Esophagus muscularis mucosa (tissue), 4 donors: Measurements from ENCODE around the gene DDX5. TPM values are rescaled to one million over a fixed set of nuclear protein-coding genes. Genes with fewer than 3 reads are reported as not detected.
A peak's percentile ranks its signal among the peaks of the same experiment; 100 is the strongest.

ENCODE experiments used
- DNase-seq: peaks from one replicate; pipeline ENCODE4 v3.0.0-alpha.2; 2017; ENCODE audit errors: extremely low spot score
- H3K27ac ChIP-seq, 4 donors: fragments of 200-600 bp; sonication (generic); replicated peaks in 1 of 4; 1 replicate in 3 of 4; 2 replicates in 1 of 4; pipeline ENCODE4 v1.5.1; 2016 to 2019; ENCODE audit warnings: mild to moderate bottlenecking in 1 of 4
- H3K27me3 ChIP-seq, 4 donors: fragments of 200-600 bp; sonication (generic); one replicate each; pipeline versions ENCODE4 v1.5.1 to v1.6.0; 2016 to 2019
- H3K36me3 ChIP-seq, 4 donors: fragments of 200-600 bp; sonication (generic); one replicate each; pipeline ENCODE4 v1.5.1; 2016 to 2019
- H3K4me1 ChIP-seq, 4 donors: fragments of 200-600 bp; sonication (generic); one replicate each; pipeline ENCODE4 v1.5.1; 2016 to 2019
- H3K4me3 ChIP-seq, 4 donors: fragments of 200-600 bp; sonication (generic); 1 replicate in 2 of 4; 2 replicates in 2 of 4; pipeline ENCODE4 v1.5.1; 2016 to 2019; ENCODE audit warnings: mild to moderate bottlenecking in 4 of 4, moderate library complexity in 1 of 4
- H3K9me3 ChIP-seq, 4 donors: fragments of 200-600 bp; sonication (generic); 1 replicate in 3 of 4; 2 replicates in 1 of 4; pipeline ENCODE4 v1.5.1; 2016 to 2019
- CTCF ChIP-seq, 3 experiments: fragments of 200-600 bp in 2 of 3; fragments of 450-650 bp in 1 of 3; sonication (generic) in 2 of 3; IDR thresholded peaks; one replicate each; pipeline ENCODE4 v1.5.1; 2017 to 2019; ENCODE audit warnings: antibody characterized with exemption in 3 of 3, mild to moderate bottlenecking in 2 of 3, moderate library complexity in 1 of 3
- EP300 ChIP-seq: sonication (generic); formaldehyde crosslinking; IDR thresholded peaks from one replicate; pipeline ENCODE4 v1.6.1; 2017; ENCODE audit warnings: antibody characterized with exemption
- POLR2A ChIP-seq: fragments of 450-650 bp; IDR thresholded peaks from one replicate; pipeline ENCODE4 v1.6.1; 2017; ENCODE audit warnings: antibody characterized with exemption, moderate library complexity, mild to moderate bottlenecking, low read depth
- POLR2AphosphoS5 ChIP-seq, 2 donors: sonication (generic); formaldehyde crosslinking; IDR thresholded peaks; one replicate each; pipeline ENCODE4 v1.6.1; 2017; ENCODE audit warnings: antibody characterized with exemption in 2 of 2
- WGBS: methylation state at CpG from one replicate; pipeline ENCODE4 v1.1.5; 2018; 5-methylcytosine and 5-hydroxymethylcytosine counted together
- intact Hi-C: fragments of 100-400 bp; cut with DNase I; formaldehyde crosslinking; loops from one replicate; pipeline ENCODE4 v1.15.1; 2023
- total RNA-seq, 4 donors: library from RNA; depleted of rRNA; stranded (reverse); fragments of >200 nt; gene quantifications; one replicate each; pipeline versions ENCODE4 v1.1.0 to v1.2.1, GENCODE V29; 2016

Gene DDX5
- total RNA-seq, 4 donors from 2014 or later, result 422 to 728 (median 528) TPM

GRCh38 chr17:64507413-64507782 lies 1.3 kb upstream of the DDX5 start:
- intact Hi-C loops, result no loop called here
- TF ChIP-seq EP300 (no peak), CTCF (IDR thresholded peaks at IDR 0.05) (peak; percentile 29 to 55 (median 39))
- no peaks in the 10 kb centered on the region for H3K27me3 ChIP-seq
- 2% methylated on average over 13 of the region's 13 CpGs for WGBS
- H3K4me3 ChIP-seq, result peak overlapping the region; percentile 77 to 94 (median 90)
- H3K4me1 ChIP-seq, result peaks cover 45 to 59% (median 51%) of the 10 kb centered on the region in 4 donors
- no peaks in the 10 kb centered on the region for H3K9me3 ChIP-seq
- H3K27ac ChIP-seq, result peak overlapping the region; percentile 99 to 100 (median 99)
- DNase-seq, result no peak
- H3K36me3 ChIP-seq, result peaks cover 33 to 61% (median 53%) of the 10 kb centered on the region in 4 donors

- H3K4me3 ChIP-seq, result peak within 1 kb of the TSS; percentile 77 to 94 (median 90)
- peak; percentile 71 for TF ChIP-seq POLR2A
- no peak for TF ChIP-seq EP300
- TF ChIP-seq POLR2AphosphoS5 (IDR thresholded peaks at IDR 0.05), result peak; percentile 88 to 96
- TF ChIP-seq CTCF (IDR thresholded peaks at IDR 0.05), result peak in 1 of 3 experiments; percentile 4
- DNase-seq, result peak; percentile 98
- intact Hi-C loops, result no loop called here
- H3K36me3 ChIP-seq, result peaks cover 36 to 61% (median 54%) of the 10 kb centered on the region in 4 donors
- WGBS, result 1% methylated on average over 39 of the region's 77 CpGs
- H3K4me1 ChIP-seq, result peaks cover 51 to 65% (median 54%) of the 10 kb centered on the region in 4 donors
- H3K27me3 ChIP-seq, result no peaks in the 10 kb centered on the region
- peak within 1 kb of the TSS; percentile 99 to 100 (median 99) for H3K27ac ChIP-seq
- H3K9me3 ChIP-seq, result no peaks in the 10 kb centered on the region
Measured at GRCh38 chr17:64506576-64507412, 705 bp upstream of the DDX5 start, which contains the start of gene CEP95. TSS of gene CEP95 (plus strand) at chr17:64506977. CDS start at chr17:64507098, 121 bp downstream.

DNA sequence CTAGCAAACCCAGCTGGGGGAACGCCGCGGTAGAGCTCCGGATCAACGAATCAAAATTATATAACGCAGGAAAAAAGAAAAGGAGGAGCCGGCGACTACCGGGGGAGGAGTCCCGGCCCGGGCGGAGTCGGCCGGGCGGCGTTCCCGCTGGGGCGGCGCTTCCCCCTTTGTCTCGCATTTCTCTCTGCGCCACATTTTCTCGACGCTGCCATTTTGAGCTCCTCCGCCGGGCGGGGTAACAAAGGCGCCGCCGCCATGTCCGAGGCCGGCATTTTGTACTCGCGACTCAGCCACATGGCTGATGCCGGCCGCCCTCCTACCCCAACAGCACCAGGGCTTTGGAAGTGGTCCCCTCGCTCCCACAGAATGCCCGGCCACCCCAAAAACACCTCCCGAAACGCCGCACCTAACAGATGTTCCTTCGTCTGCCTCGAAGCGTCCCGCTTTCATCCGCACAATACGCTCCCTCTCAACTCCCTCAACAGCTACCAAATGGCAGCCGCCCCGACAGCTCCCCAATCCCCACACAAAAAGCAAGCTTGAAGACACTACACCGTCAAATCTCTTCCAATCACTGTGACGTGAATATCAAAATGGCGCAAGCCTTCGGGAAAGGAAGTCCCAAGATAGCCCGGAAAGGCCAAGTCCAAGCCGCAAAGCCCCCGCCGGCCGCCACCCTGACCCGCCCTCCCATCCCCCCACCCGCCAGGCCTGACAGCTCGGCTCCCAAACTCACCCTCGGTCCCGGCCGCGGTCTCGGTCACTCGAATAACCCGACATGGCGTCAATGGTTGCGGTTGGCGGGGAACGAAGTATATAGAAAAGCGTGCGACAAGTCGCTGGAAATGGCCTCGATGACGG lies 519 bp downstream of the DDX5 start:
- TF ChIP-seq CTCF (IDR thresholded peaks at IDR 0.05) (no peak), POLR2AphosphoS5 (IDR thresholded peaks at IDR 0.05) (peak; percentile 89 to 90), POLR2A (peak; percentile 49)
- intact Hi-C loops, result no loop called here

DNA sequence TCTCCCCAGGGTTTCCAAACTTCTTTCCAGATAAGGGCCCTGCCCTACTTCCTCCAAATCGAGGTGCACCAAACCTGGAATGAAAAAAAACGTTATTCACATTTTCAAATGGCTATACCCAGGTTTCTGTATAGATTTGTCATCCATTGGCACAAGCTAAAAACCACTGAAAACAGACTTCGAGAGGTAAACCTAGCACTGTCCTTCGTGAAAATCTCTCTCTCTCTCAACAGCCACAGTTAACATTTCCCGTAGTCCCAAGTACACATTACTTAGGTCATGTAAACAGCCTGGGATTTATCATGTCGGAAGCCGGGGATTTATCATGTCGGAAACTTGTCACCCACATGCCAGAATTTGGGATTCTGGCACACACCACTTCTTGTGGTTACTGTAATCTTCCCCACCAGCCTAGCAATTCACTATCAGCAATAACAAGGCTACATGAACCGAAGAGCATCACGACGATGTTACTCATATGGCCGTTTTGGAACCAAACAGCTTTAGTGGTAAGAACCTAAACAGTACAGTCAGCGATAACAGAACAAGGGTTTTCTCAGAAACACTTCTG lies 1.2 kb downstream of the DDX5 start:
- Histone ChIP-seq H3K4me3 (peak overlapping the region; percentile 77 to 94 (median 90)), H3K9me3 (no peaks in the 10 kb centered on the region), H3K36me3 (peaks cover 44 to 61% (median 55%) of the 10 kb centered on the region in 4 donors), H3K4me1 (peaks cover 61 to 74% (median 71%) of the 10 kb centered on the region in 4 donors), H3K27me3 (no peaks in the 10 kb centered on the region), H3K27ac (peak overlapping the region; percentile 99 to 100 (median 99))
- intact Hi-C loops, result loop anchor here (5.0 kb wide), 1 partner anchor 147 kb away; no protein-coding TSS in a partner anchor
- WGBS, result under 1% methylated on average over 13 of the region's 13 CpGs
- TF ChIP-seq EP300 (no peak), POLR2AphosphoS5 (IDR thresholded peaks at IDR 0.05) (no peak), POLR2A (no peak)
- no peak for DNase-seq

More for the DNA sequence above, 519 bp downstream of the DDX5 start:
- no peaks in the 10 kb centered on the region for H3K27me3 ChIP-seq
- no peaks in the 10 kb centered on the region for H3K9me3 ChIP-seq
- peak overlapping the region; percentile 77 to 94 (median 90) for H3K4me3 ChIP-seq
- peaks cover 55 to 75% (median 66%) of the 10 kb centered on the region in 4 donors for H3K4me1 ChIP-seq
- under 1% methylated on average over 55 of the region's 76 CpGs for WGBS
- peak; percentile 97 for DNase-seq
- H3K27ac ChIP-seq, result peak overlapping the region; percentile 99 to 100 (median 99)
- peaks cover 38 to 61% (median 54%) of the 10 kb centered on the region in 4 donors for H3K36me3 ChIP-seq
